NCI-H69 (cell line): ENCODE data around the gene EHMT2.
"Not testable (repeated sequence)": the region's sequence is repeated elsewhere in the genome, so short reads cannot be mapped to it uniquely, and the experiment has no call there.

Source experiments
- DNase-seq: peaks from one replicate; lab custom pipeline; 2025; lab: John Stamatoyannopoulos, UW

Gene EHMT2

DNA sequence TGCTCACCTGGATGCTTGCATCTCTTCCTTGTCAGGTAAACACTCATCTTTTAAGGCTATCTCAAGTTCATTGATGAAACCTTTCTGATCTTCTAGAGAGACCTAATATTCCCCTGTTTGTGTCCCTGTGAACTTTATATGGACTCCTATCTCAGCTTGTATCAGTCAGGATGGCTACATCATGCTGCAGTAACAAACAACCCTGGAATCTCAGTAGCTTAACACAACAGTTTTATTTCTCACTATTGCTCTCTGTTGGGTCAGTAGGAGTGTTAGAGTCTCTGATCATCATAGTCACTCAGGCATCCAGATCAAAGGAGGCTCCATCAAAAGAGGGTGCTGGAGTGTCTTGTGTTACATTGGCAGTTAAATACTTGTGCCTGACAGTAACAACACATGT lies 17.9 kb upstream of the EHMT2 start:
- DNase-seq: no peak

GRCh38 chr6:31911826-31912585 lies 14.5 kb upstream of the EHMT2 start:
- no peak for DNase-seq

DNA sequence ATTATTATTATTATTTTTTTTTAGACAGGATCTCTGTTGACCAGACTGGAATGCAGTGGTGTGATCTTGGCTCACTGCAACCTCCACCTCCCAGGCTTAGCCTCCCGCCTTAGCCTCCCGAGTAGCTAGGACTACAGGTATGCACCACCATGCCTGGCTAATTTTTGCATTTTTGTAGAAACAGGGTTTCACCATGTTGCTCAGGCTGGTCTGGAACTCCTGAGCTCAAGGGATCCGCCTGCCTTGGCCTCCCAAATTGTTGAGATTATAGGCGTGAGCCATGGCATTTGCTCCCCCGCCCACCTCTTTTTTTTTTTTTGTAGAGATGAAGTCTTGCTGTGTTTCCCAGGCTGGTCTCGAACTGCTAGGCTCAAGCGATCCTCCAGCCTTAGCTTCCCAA lies 11.8 kb upstream of the EHMT2 start:
- not testable (repeated sequence) for DNase-seq

DNA sequence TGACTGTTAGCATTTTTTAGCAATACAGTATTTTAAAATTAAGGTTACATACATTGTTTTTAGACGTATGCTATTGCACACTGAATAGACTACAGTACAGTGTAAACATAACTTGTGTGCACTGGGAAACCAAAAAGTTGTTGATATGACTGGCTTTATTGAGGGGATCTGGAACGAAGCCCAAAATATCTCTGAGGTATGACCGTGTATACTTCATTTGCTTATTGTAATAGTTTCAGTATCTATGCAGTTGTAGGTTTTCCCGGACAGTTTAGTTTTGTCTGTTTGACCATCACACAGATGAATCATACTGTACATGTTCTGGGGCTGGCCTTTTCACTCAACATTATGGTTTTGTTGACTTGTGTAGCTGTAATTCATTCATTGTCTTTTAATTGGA lies 11.3 kb upstream of the EHMT2 start:
- DNase-seq: peak; percentile 12

- not testable (repeated sequence) for DNase-seq
Observed at GRCh38 chr6:31908255-31908654, 10.8 kb upstream of the EHMT2 start.

DNA sequence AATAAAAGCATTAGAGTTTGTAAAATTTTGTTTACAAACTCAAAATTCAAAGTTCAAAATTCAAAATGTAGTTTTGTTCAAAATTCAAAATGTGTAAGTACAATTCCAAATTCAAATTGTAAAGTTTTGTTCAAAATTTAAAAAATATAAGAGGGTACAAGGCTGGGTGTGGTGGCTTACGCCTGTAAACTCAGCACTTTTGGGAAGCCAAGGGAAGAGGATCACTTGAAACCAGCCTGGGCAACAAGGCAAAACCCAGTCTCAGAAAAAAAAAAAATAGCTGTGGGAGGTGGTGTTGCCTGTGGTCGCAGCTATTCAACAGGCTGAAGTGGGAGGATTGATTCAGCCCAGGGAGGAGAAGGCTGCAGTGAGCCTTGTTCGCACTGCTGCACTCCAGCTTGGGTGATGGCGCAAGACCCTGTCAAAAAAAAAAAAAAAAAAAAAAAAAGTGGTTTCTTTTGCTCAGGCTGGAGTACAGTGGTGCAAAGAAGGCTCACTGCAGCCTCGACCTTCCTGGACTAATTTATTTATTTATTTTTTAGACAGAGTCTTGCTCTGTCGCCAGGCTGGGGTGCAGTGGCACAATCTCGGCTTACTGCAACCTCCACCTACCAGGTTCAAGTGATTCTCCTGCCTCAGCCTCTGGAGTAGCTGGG lies 9.8 kb upstream of the EHMT2 start:
- DNase-seq: no peak

GRCh38 chr6:31906727-31907126 lies 9.2 kb upstream of the EHMT2 start:
- not testable (repeated sequence) for DNase-seq

- DNase-seq: no peak
Observed at GRCh38 chr6:31906122-31906521, 8.6 kb upstream of the EHMT2 start.

- no peak for DNase-seq
Observed at GRCh38 chr6:31905041-31905440, 7.5 kb upstream of the EHMT2 start.

DNA sequence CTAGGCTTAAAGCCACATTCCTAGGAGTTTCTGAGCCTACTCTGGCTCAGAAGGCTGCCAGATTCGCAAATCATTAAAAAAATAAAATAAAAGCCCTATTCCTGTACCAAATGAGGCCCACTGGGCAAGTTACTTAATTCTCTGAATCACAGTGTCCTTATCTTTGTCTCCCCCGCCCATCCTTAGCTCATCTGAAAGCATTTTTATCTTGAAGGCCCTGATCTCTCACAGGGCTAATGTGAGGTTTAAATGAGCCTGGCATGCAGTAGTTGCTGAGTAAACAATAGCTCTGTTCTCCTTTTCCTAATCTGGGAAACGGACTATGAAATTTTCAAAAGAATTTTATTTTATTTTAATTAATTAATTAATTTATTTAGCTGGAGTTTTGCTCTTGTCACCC lies 6.5 kb upstream of the EHMT2 start:
- no peak for DNase-seq

DNA sequence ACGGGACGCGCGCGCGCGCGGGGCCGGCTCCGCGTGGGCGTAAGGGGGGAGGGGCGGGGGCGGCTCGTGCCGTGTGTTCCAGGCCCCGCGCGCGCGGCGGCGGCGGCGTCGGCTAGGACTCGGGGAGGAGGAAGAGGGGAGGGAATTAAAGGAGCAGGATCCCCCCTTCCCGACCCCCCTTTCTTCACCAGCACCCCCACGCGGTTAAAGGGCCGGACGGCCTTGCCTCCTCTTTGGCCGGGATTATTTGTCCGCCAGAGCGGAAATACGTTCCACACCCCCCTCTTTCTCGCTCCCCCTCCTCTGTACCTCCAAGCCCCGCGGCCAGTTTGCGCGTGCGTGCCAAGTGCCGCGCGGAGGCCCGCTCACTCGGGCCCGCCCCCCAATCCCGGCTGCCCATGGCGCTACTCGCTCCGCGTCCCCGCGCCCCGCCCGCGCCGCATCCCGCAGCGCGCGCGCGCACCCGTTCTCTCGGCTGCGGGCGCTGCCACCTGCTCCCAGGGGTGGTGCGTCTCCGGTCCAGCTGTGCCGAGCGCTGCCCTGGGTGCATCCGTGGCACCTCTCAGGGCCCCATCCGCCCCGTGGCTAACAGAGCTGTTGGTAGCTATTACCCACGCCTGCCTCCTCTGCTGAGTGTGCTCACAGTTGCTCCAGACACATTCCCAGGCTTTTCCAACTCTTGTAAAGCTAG lies 4.6 kb upstream of the EHMT2 start, which contains the start of gene ZBTB12:
ZBTB12 (minus strand) TSS at position 134 of the 691 bp plus-strand sequence. CDS start 781 bp downstream, outside the sequence.
- peak; percentile 99 for DNase-seq

- DNase-seq: peak; percentile 81
Observed at GRCh38 chr6:31901415-31901952, 4.0 kb upstream of the EHMT2 start.

DNA sequence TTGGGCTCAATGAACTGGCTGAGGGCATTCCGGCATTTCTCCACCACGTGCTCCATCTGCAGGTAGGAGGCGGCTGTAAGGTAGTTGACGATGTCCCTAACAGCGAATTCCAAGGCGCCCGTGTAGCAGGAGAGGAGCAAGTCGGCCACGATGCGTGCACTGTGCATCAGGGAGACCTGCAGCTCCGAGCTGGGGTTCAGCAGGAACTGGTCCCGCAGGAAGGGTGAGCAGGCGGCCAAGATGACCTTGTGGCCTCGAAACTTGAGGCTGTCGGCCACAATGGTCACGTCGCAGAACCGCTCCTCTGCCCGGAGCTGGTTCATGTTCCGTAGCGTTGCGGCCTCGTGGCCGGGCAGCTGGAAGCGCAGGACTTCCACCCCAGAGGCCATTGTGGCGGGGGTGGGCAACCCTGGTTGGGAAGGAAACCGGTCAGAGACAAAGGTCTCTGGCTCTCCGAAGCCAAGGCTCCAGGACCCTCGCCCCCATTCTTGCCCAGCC lies 3.5 kb upstream of the EHMT2 start:
- peak; percentile 34 for DNase-seq

DNA sequence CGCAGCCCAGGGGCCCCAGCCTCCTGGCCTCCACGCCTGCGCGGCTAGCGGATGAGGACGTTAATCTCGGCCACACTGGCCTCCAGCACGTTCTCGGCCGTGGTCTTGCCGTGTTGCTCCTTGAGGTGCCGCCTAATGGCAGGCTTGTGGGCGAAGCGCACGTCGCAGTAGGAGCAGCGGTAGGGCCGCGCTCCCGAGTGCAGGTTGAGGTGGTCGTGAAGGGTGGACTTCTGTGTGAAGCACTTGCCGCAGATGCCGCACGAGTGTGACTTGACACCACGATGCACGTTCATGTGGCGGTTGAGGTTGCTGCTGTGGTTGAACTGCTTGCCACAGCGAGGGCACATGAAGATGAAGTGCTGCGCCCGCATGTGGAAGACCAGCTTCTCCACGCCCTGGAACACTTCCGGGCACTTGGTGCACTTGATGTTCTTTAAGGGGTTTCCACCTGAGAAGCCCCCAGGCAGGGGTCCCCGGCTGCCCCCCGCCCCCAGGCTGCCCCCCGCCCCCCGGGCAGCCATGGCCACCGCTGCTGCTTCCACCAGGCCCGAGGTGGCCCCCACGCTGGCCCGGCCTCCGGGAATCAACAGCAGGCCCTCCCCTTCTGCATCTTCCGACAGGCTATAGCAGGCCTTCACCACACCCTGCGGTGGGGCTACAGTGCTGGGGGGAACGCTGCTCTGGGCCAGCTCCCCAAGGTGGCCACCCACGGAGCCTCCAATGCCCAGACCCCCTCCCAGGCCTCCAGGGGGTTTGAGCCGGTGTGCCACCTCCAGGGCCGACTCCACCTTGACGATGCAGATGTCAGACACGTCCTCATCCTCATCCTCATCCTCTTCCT lies 2.6 kb upstream of the EHMT2 start:
- DNase-seq: no peak

DNA sequence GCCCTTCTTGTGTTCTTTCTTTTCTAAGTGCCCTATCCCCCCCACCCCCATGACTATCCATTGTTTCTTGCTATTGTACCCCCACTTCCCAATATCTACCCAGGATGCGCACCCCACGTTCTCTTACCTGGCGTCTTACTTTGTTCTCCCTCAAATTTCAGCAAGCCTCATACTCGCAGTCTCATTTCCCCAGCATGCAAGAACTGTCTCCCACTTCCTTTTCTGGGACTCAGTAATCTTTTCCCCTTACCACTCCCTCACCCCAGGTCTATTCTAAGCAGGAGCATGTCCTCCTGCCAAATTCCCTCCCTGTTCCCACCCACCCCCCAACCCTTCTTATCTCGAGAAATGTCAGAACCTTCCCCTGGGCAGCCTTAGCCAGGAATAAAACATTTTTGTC lies 1.7 kb upstream of the EHMT2 start:
- no peak for DNase-seq

- peak; percentile 83 for DNase-seq
Observed at GRCh38 chr6:31898383-31899011, 999 bp upstream of the EHMT2 start.

GRCh38 chr6:31896856-31897611 lies 464 bp downstream of the EHMT2 start:
- DNase-seq: peak; percentile 68

DNA sequence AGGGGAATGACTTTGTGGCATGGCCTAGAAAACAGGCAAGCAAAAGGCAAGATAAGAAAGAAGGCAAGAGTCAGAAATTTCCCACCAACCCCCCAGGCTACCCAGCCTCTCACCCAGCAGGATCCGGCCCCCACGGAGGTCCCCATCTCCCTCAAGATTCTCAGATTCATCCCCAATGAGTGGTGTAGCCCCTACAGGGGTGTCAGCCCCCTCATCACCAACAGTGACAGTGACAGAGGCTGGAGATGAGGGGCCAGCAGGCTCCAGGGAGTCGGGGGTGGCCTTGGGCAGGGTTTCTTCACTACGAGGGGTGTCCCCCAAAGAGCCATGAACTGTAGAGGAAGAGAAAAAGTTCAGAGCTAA lies 1.0 kb downstream of the EHMT2 start:
- DNase-seq: no peak

DNA sequence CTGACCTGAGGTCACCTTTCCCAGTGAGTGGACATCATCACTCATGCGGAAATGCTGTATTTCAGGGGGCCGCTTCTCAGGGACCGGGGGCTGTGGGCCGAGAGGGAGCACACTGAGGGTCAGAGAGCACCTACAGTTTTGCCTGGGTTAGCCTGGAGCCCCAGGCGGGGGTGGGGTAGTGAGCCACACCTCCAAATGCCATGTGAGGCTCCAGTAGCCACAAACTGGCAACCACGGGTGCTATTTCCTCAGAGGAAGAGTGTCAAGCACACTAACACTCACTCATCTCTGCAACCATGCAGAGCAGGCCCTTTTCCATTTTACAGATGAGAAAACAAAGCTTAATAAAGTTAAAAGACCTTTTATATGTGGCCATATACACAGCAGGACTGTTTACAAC lies 4.7 kb downstream of the EHMT2 start:
- DNase-seq: no peak

- DNase-seq: no peak
Observed at GRCh38 chr6:31889331-31889972, 8.0 kb downstream of the EHMT2 start.
